Activated naive CD8-positive, alpha-beta T cell treated with anti-CD3 and anti-CD28 coated beads, Interleukin-2, amount 50 U/mL, for 24 hours (primary cell): ENCODE data around the gene GOLPH3.

Experiments
- ATAC-seq: fragments of 150-1000 bp; cut with Tn5 transposase; one replicate; pipeline ENCODE4 v1.10.0; 2021
- DNase-seq: peaks from one replicate; pipeline ENCODE4 v3.0.0; 2021
- H3K27ac Mint-ChIP-seq: one replicate; pipeline ENCODE4 v1.8.0; 2021; ENCODE audit warnings: mild to moderate bottlenecking, mixed read lengths
- H3K27me3 Mint-ChIP-seq: one replicate; pipeline ENCODE4 v1.8.0; 2021; ENCODE audit warnings: mixed read lengths
- H3K36me3 Mint-ChIP-seq: one replicate; pipeline ENCODE4 v1.8.0; 2021; ENCODE audit warnings: low read depth, mixed read lengths
- H3K4me1 Mint-ChIP-seq: one replicate; pipeline ENCODE4 v1.8.0; 2021; ENCODE audit warnings: mixed read lengths
- H3K4me3 Mint-ChIP-seq: one replicate; pipeline ENCODE4 v1.8.0; 2021; ENCODE audit warnings: mild to moderate bottlenecking, moderate library complexity, mixed read lengths
- H3K9me3 Mint-ChIP-seq: one replicate; pipeline ENCODE4 v1.8.0; 2021; ENCODE audit warnings: mixed read lengths

Gene GOLPH3

DNA sequence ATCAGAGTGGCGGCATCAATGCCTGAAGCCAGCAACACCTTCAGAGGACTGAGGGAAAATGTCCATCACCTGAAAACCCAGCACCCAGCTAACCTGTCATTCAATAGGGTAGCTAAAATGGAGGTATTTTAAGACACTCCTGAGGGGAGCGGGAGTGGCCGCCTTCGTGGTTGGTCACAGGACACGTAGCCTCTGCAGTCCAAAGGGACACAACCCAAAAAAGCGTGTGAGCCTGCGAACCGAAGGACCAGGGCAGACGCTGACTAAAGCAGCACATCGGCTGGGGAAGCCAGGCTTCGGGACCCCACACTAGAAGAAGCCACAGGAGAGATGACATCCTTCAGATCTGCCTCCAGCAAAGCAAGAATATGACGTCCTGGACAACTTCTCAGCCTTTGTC, 70.6 kb downstream of the GOLPH3 start:
- Mint-ChIP-seq H3K4me1 (no peaks in the 10 kb centered on the region), H3K27me3 (no peaks in the 10 kb centered on the region), H3K36me3 (peaks cover 24% of the 10 kb centered on the region), H3K27ac (no peak overlapping the region), H3K4me3 (no peak overlapping the region), H3K9me3 (no peaks in the 10 kb centered on the region)
- DNase-seq = no peak
- ATAC-seq = no peak

DNA sequence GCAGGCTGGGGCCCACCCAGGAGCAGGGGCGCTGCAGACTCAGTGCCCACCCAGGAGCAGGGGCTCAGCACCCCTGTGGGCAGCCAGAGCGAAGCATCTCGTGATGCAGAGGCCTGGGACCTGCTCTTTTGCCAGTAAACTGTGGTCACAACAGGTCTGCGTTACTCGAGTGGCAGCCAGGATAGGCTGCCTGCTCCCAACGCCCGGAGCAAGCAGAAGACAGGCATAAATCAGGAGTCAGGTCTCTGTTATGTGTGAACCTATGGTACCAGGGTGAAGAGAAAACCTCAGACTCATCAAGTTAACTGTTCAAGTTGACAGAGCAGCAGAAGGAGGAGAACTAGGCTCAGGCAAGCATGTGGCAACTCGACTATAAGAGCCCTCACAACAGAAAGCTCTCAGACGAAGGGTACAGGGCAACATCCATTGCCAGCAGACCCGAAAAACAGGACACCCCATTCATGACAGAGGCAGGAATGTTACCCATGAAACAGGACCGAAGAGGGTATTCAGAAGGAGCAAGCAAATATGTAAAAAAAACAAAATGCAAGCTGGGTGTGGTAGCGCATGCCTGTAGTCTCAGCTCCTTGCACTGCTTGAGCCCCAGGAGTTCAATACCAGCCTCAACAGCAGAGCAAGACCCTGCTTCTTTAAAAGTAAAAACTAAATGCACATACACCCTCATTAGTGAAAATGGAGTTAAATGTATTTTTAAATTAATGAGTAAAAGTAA, 71.7 kb downstream of the GOLPH3 start:
- Mint-ChIP-seq H3K9me3 (no peaks in the 10 kb centered on the region), H3K4me1 (no peaks in the 10 kb centered on the region), H3K27me3 (no peaks in the 10 kb centered on the region), H3K27ac (no peak overlapping the region), H3K36me3 (peaks cover 24% of the 10 kb centered on the region), H3K4me3 (no peak overlapping the region)
- DNase-seq (no peak), ATAC-seq (no peak)

DNA sequence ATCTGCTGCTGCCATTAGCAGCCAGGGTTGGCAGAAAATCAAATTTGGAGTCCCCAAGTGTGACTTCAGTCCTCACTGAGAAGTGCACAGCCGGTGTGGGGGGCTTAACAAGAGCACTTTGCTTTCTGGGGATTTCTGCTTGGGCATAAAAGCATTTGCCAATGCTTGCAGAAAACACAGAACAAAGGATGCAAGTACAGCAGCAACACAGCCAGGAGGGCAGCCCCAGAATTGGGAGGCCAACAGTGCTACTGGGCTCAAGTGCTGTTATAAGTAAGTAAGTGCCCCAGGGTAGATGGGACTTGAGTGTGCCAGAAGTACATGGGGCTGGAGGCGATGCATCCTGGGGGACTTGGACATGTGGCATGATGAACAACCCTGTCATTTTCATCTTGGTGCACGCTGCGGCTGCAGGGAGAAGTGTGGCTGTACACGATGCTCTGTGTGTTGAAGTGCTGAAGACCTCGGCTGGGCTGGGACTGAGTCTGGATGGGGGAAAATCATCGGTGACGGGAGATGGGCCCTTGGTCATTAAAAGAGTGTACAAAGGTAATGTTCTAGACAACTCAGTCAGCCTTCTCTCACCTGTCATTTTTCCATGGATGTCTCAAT, 73.3 kb downstream of the GOLPH3 start:
- no peak overlapping the region for H3K4me3 Mint-ChIP-seq
- H3K27ac Mint-ChIP-seq = no peak overlapping the region
- H3K4me1 Mint-ChIP-seq = no peaks in the 10 kb centered on the region
- DNase-seq (no peak), ATAC-seq (no peak)
- no peaks in the 10 kb centered on the region for H3K27me3 Mint-ChIP-seq
- H3K9me3 Mint-ChIP-seq = no peaks in the 10 kb centered on the region
- peaks cover 21% of the 10 kb centered on the region for H3K36me3 Mint-ChIP-seq

DNA sequence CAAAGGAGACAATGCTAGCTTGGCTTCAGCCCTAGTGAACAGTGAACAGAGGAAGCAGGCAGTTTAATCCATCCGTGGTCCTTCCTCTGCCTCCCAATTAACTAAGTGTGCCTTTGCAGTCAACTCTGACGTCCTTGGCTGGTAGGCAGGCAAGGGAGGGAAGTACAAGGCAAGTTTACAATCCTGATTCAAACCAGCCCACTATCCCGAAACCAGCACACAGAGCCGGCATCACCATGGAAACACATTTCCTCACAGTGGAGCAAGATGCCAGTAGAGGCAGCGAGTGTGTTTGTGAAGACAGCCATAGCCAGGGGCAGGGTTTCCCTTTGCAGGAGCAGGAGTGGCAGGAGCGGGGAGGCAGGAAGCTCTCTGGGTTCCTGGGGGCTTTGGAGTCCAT, 73.9 kb downstream of the GOLPH3 start:
- no peaks in the 10 kb centered on the region for H3K27me3 Mint-ChIP-seq

DNA sequence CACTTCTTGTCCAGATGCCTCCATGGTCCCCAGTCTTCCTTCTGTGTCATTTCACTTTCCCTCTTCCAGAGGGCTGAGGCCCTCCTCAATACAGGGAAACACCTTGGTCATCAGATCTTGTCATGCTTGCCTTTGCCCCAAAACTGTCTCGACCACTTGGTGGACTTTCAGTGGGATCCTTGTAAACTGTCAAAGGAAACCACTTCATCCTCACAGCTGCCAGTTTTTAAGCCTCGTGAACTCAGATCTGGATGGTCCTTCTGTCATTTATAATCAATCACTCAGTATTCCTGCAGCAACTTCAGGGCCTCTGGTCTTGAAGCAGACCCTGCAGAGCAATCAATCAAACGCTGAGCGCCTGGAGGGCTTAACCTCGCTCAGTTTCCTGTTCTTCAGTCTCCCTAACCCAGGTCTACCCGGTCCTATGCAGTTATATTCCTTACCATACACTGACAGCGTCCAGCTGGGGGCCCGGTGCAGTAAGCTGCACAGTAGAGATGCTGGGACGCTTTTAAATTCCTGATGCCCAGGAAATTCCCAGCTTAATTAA, 74.6 kb downstream of the GOLPH3 start:
- Mint-ChIP-seq H3K4me1 (no peaks in the 10 kb centered on the region), H3K27ac (no peak overlapping the region), H3K4me3 (no peak overlapping the region), H3K9me3 (no peaks in the 10 kb centered on the region), H3K36me3 (peaks cover 13% of the 10 kb centered on the region), H3K27me3 (no peaks in the 10 kb centered on the region)
- DNase-seq (no peak), ATAC-seq (no peak)

More for the DNA sequence above, 73.9 kb downstream of the GOLPH3 start:
- Mint-ChIP-seq H3K27ac (no peak overlapping the region), H3K4me3 (no peak overlapping the region), H3K9me3 (no peaks in the 10 kb centered on the region), H3K4me1 (no peaks in the 10 kb centered on the region), H3K36me3 (peaks cover 17% of the 10 kb centered on the region)
- DNase-seq (no peak), ATAC-seq (no peak)

DNA sequence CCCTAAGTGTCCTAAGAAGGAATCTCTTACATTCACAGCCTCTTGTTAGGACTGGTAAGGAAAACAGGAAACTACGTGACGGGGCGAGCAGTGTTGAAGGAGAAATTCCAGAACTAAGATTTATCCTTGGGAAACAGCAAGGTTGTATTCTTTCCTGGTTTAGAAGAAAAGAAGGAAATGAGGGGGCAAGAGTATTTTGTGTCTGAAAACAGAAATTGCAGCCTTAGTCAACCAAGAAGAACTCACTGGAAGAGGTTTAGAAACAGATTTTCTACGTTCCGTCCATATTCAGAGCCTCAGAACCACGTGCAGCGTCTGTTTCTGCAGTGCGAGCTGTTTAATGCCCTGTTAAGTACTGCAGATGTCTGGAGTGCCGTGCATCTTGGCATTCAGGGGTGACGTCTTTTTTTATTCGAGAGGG, 75.2 kb downstream of the GOLPH3 start:
- Mint-ChIP-seq H3K4me1 (no peaks in the 10 kb centered on the region), H3K9me3 (no peaks in the 10 kb centered on the region), H3K36me3 (peaks cover 12% of the 10 kb centered on the region), H3K4me3 (no peak overlapping the region), H3K27ac (no peak overlapping the region), H3K27me3 (no peaks in the 10 kb centered on the region)
- DNase-seq (no peak), ATAC-seq (no peak)

DNA sequence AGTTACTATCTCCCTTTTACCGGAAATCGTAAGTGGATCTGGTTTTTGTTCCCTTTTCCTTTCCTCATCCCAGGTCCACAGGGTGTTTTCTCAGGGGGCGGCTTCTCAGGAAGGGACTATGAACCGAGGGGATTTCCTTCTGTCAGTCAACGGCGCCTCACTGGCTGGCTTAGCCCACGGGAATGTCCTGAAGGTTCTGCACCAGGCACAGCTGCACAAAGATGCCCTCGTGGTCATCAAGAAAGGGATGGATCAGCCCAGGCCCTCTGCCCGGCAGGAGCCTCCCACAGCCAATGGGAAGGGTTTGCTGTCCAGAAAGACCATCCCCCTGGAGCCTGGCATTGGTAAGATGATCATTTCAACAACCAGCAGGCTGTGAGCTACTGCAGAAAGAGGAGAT, 75.8 kb downstream of the GOLPH3 start:
- Mint-ChIP-seq H3K36me3 (peaks cover 10% of the 10 kb centered on the region), H3K27me3 (no peaks in the 10 kb centered on the region), H3K4me3 (no peak overlapping the region), H3K9me3 (no peaks in the 10 kb centered on the region), H3K27ac (no peak overlapping the region), H3K4me1 (no peaks in the 10 kb centered on the region)
- no peak for DNase-seq
- ATAC-seq = no peak

GRCh38 chr5:32096891-32097595, 77.1 kb downstream of the GOLPH3 start:
- no peak overlapping the region for H3K4me3 Mint-ChIP-seq
- peaks cover 4% of the 10 kb centered on the region for H3K36me3 Mint-ChIP-seq
- DNase-seq (no peak), ATAC-seq (no peak)
- H3K27me3 Mint-ChIP-seq = no peaks in the 10 kb centered on the region
- no peak overlapping the region for H3K27ac Mint-ChIP-seq
- H3K4me1 Mint-ChIP-seq = no peaks in the 10 kb centered on the region
- no peaks in the 10 kb centered on the region for H3K9me3 Mint-ChIP-seq

GRCh38 chr5:32095261-32095671, 78.9 kb downstream of the GOLPH3 start:
- Mint-ChIP-seq H3K36me3 (peaks cover 3% of the 10 kb centered on the region), H3K4me3 (no peak overlapping the region), H3K27me3 (no peaks in the 10 kb centered on the region), H3K9me3 (no peaks in the 10 kb centered on the region), H3K27ac (no peak overlapping the region), H3K4me1 (no peaks in the 10 kb centered on the region)
- no peak for ATAC-seq
- no peak for DNase-seq

DNA sequence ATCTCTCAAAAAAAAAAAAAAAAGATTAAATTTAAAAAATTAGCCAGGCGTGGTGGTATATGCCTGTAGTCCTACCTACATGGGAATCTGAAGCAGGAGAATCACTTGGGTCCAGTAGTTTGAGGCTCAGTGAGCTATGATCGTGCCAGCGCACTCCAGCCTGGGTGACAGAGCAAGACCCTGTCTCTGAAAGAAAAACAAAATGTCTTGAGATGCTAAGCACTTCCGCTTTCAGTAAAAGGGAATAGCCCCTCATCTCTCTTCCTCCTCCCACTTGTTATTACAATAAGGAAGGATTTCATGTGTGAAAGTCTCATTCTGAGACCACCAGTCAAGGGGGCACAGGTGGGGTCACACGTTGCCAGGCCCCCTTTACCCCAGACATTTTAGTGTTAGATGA, 79.4 kb downstream of the GOLPH3 start:
- H3K27ac Mint-ChIP-seq = no peak overlapping the region
- no peak overlapping the region for H3K4me3 Mint-ChIP-seq
- no peaks in the 10 kb centered on the region for H3K36me3 Mint-ChIP-seq
- ATAC-seq (no peak), DNase-seq (no peak)
- H3K4me1 Mint-ChIP-seq = no peaks in the 10 kb centered on the region
- no peaks in the 10 kb centered on the region for H3K9me3 Mint-ChIP-seq
- H3K27me3 Mint-ChIP-seq = no peaks in the 10 kb centered on the region

DNA sequence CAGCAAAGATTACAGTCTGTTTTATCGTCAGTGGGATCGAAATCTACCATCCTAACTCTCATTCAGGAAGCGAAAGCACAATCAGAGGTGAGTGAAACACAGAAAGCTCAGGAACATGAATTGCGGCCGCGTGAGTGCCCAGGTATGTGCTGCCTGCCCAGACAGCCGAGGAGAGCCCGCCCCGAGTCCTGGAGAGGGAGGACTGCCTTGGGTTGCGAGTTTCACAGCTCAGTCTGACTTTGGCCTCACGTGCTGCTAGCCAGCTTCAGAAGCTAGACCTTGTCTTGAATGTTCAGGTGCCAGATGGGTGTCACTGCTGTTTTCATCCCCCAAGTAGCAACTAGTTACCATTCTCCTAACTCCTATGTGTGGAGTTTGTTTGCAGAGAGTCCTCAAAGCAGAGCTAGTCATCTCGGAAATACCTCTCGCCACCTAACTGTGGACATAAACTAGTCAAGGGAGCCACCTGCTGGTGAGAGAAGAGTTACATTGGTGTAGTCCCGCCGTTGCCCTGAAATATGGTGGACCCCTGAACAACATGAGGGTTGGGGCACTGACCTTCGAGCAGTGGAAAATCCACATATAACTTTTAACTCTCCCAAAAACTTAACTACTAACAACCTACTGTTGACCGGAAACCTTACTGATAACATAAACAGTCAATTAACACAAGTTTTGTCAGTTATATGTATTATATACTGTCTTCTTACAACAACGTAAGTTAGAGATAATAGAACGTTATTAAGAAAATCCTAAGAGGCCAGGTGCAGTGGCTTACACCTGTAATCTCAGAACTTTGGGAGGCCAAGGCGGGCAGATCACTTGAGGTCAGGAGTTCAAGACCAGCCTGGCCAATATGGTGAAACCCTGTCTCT, 80.9 kb downstream of the GOLPH3 start:
- H3K4me1 Mint-ChIP-seq = no peaks in the 10 kb centered on the region
- DNase-seq = peak; percentile 68
- ATAC-seq = peak; percentile 94

GRCh38 chr5:32090755-32091128, 83.4 kb downstream of the GOLPH3 start:
- Mint-ChIP-seq H3K27ac (no peak overlapping the region), H3K36me3 (no peaks in the 10 kb centered on the region), H3K4me3 (no peak overlapping the region), H3K4me1 (no peaks in the 10 kb centered on the region), H3K9me3 (no peaks in the 10 kb centered on the region), H3K27me3 (no peaks in the 10 kb centered on the region)
- DNase-seq = no peak
- ATAC-seq = no peak

More for the DNA sequence above, 80.9 kb downstream of the GOLPH3 start:
- Mint-ChIP-seq H3K27ac (no peak overlapping the region), H3K36me3 (no peaks in the 10 kb centered on the region), H3K4me3 (no peak overlapping the region), H3K27me3 (no peaks in the 10 kb centered on the region), H3K9me3 (no peaks in the 10 kb centered on the region)

DNA sequence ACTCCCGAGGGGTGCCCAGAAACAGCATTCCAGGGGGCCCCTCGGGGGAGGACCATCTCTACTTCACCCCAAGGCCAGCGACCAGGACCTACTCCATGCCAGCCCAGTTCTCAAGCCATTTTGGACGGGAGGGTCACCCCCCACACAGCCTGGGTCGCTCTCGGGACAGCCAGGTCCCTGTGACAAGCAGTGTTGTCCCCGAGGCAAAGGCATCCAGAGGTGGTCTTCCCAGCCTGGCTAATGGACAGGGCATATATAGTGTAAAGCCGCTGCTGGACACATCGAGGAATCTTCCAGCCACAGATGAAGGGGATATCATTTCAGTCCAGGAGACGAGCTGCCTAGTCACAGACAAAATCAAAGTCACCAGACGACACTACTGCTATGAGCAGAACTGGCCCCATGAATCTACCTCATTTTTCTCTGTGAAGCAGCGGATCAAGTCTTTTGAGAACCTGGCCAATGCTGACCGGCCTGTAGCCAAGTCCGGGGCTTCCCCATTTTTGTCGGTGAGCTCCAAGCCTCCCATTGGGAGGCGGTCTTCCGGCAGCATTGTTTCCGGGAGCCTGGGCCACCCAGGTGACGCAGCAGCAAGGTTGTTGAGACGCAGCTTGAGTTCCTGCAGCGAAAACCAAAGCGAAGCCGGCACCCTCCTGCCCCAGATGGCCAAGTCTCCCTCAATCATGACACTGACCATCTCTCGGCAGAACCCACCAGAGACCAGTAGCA, 83.9 kb downstream of the GOLPH3 start:
- Mint-ChIP-seq H3K36me3 (no peaks in the 10 kb centered on the region), H3K9me3 (no peaks in the 10 kb centered on the region), H3K4me3 (no peak overlapping the region), H3K27me3 (no peaks in the 10 kb centered on the region), H3K4me1 (no peaks in the 10 kb centered on the region), H3K27ac (no peak overlapping the region)
- DNase-seq (no peak), ATAC-seq (no peak)
